Measurements from ENCODE around the gene YY1.

YY1 gene

DNA sequence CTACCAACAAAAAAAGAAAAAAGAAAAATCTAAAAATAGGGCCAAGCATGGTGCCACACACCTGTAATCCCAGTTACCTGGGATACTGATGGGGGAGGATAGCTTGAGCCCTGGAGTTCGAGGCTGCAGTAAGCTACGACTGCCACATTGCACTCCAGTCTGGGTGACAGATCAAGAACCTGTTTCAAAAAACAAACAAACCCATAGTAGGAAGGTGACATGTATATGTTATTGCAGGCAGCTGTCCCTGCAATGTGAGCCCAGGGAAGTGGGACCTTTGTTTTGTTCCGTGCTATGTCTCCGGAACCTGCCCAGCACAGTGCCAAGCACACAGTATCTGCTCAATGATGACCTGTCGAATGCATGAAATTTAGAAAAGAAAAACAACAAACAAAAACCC lies 37.2 kb upstream of the YY1 start:
- no peak for ATAC-seq
- TF ChIP-seq, protein P1, sequence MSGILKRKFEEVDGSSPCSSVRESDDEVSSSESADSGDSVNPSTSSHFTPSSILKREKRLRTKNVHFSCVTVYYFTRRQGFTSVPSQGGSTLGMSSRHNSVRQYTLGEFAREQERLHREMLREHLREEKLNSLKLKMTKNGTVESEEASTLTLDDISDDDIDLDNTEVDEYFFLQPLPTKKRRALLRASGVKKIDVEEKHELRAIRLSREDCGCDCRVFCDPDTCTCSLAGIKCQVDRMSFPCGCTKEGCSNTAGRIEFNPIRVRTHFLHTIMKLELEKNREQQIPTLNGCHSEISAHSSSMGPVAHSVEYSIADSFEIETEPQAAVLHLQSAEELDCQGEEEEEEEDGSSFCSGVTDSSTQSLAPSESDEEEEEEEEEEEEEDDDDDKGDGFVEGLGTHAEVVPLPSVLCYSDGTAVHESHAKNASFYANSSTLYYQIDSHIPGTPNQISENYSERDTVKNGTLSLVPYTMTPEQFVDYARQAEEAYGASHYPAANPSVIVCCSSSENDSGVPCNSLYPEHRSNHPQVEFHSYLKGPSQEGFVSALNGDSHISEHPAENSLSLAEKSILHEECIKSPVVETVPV (CRISPR knock-in tag; IDR thresholded peaks at IDR 0.05): no peak
- TF ChIP-seq ISL1 (CRISPR knock-in tag; IDR thresholded peaks at IDR 0.05): no peak

DNA sequence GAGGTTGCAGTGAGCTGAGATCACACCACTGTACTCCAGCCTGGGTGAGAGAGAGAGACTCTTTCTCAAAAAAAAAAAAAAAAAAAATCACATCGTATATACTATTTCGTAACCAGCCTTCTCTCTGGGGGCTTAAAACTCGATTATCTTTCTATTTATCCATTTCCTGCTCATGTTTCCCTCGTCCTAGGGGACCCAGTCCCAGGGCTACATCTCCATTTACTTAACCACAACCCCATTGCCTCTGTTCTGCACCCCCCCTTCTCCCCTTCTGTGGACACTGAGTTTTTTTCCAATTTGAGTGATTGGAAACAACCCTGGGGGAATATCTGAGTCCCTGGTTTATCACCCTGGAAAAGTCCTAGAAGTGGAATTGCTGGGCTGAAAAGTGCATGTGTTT lies 36.2 kb upstream of the YY1 start:
- TF ChIP-seq, protein P1 (CRISPR knock-in tag; IDR thresholded peaks at IDR 0.05): no peak
- TF ChIP-seq ISL1 (CRISPR knock-in tag; IDR thresholded peaks at IDR 0.05) (no peak), RARB (CRISPR knock-in tag; IDR thresholded peaks at IDR 0.05) (no peak), BACH2 (CRISPR knock-in tag; IDR thresholded peaks at IDR 0.05; ENCODE audit: borderline replicate concordance) (no peak), ZNF565 (CRISPR knock-in tag; conservative IDR thresholded peaks at IDR 0.05; ENCODE audit: low read depth) (no peak), TOX (CRISPR knock-in tag; IDR thresholded peaks at IDR 0.05; ENCODE audit: borderline replicate concordance) (no peak)
- TF ChIP-seq, protein P2, sequence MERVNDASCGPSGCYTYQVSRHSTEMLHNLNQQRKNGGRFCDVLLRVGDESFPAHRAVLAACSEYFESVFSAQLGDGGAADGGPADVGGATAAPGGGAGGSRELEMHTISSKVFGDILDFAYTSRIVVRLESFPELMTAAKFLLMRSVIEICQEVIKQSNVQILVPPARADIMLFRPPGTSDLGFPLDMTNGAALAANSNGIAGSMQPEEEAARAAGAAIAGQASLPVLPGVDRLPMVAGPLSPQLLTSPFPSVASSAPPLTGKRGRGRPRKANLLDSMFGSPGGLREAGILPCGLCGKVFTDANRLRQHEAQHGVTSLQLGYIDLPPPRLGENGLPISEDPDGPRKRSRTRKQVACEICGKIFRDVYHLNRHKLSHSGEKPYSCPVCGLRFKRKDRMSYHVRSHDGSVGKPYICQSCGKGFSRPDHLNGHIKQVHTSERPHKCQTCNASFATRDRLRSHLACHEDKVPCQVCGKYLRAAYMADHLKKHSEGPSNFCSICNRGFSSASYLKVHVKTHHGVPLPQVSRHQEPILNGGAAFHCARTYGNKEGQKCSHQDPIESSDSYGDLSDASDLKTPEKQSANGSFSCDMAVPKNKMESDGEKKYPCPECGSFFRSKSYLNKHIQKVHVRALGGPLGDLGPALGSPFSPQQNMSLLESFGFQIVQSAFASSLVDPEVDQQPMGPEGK (CRISPR knock-in tag; IDR thresholded peaks at IDR 0.05; ENCODE audit: borderline replicate concordance): no peak
- ATAC-seq: no peak

DNA sequence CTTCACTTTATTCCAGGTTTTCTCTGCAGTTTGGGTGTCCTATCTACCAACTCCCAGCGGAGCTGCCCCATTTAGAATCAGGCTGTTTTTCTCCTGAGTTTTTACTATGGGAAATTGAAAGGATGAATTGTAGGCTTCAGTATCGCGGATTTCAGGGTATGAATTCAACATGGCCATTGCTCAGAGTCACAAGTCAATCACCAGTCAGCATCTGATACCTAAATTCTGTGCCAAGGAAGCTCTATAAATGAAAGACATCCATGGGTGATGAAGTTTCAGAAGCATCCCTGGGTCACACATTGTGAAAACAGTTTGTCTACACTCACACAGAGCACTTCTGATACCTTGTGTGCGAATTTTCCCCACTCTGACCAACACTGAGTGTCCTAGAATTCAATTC lies 35.8 kb upstream of the YY1 start:
- TF ChIP-seq, protein P3, sequence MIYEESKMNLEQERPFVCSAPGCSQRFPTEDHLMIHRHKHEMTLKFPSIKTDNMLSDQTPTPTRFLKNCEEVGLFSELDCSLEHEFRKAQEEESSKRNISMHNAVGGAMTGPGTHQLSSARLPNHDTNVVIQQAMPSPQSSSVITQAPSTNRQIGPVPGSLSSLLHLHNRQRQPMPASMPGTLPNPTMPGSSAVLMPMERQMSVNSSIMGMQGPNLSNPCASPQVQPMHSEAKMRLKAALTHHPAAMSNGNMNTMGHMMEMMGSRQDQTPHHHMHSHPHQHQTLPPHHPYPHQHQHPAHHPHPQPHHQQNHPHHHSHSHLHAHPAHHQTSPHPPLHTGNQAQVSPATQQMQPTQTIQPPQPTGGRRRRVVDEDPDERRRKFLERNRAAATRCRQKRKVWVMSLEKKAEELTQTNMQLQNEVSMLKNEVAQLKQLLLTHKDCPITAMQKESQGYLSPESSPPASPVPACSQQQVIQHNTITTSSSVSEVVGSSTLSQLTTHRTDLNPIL (CRISPR knock-in tag; IDR thresholded peaks at IDR 0.05; ENCODE audit: low read depth): no peak
- TF ChIP-seq BACH2 (CRISPR knock-in tag; IDR thresholded peaks at IDR 0.05; ENCODE audit: borderline replicate concordance): no peak
- TF ChIP-seq ZFP30 (CRISPR knock-in tag; IDR thresholded peaks at IDR 0.05): no peak
- TF ChIP-seq ARNTL (CRISPR knock-in tag; IDR thresholded peaks at IDR 0.05; ENCODE audit: borderline replicate concordance, low read depth): no peak
- TF ChIP-seq OSR1 (CRISPR knock-in tag; IDR thresholded peaks at IDR 0.05): no peak
- TF ChIP-seq, protein P1 (CRISPR knock-in tag; IDR thresholded peaks at IDR 0.05): no peak
- TF ChIP-seq, protein P2 (CRISPR knock-in tag; IDR thresholded peaks at IDR 0.05; ENCODE audit: borderline replicate concordance): no peak
- TF ChIP-seq ZNF8 (CRISPR knock-in tag; IDR thresholded peaks at IDR 0.05): no peak
- no peak for TF ChIP-seq ZNF70 (CRISPR knock-in tag; IDR thresholded peaks at IDR 0.05)
- TF ChIP-seq ZFP3 (CRISPR knock-in tag; IDR thresholded peaks at IDR 0.05): no peak
- TF ChIP-seq TOX (CRISPR knock-in tag; IDR thresholded peaks at IDR 0.05; ENCODE audit: borderline replicate concordance): no peak
- TF ChIP-seq ISL1 (CRISPR knock-in tag; IDR thresholded peaks at IDR 0.05): no peak
- TF ChIP-seq CSDC2 (CRISPR knock-in tag; IDR thresholded peaks at IDR 0.05): no peak
- no peak for TF ChIP-seq ZNF565 (CRISPR knock-in tag; conservative IDR thresholded peaks at IDR 0.05; ENCODE audit: low read depth)
- no peak for TF ChIP-seq RARB (CRISPR knock-in tag; IDR thresholded peaks at IDR 0.05)
- TF ChIP-seq ESRRG (CRISPR knock-in tag; IDR thresholded peaks at IDR 0.05): no peak
- TF ChIP-seq, protein P4, sequence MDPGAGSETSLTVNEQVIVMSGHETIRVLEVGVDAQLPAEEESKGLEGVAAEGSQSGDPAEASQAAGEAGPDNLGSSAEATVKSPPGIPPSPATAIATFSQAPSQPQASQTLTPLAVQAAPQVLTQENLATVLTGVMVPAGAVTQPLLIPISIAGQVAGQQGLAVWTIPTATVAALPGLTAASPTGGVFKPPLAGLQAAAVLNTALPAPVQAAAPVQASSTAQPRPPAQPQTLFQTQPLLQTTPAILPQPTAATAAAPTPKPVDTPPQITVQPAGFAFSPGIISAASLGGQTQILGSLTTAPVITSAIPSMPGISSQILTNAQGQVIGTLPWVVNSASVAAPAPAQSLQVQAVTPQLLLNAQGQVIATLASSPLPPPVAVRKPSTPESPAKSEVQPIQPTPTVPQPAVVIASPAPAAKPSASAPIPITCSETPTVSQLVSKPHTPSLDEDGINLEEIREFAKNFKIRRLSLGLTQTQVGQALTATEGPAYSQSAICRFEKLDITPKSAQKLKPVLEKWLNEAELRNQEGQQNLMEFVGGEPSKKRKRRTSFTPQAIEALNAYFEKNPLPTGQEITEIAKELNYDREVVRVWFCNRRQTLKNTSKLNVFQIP (CRISPR knock-in tag; IDR thresholded peaks at IDR 0.05; ENCODE audit: borderline replicate concordance, low read depth): no peak
- TF ChIP-seq TCF4 (CRISPR knock-in tag; IDR thresholded peaks at IDR 0.05; ENCODE audit: borderline replicate concordance): no peak
- ATAC-seq: no peak

All from SK-N-SH treated with all-trans-retinoic acid at 6 μM for 48 hours (cell line).